KMS-11 (cell line): Measurements from ENCODE around the gene SLC12A8.

Experiments
- H2AFZ ChIP-seq: fragments of 200-600 bp; sonication (generic); 2 replicates; pipeline ENCODE4 v1.6.1; 2016; ENCODE audit warnings: antibody characterized with exemption, mixed run types, low read depth
- H3K27ac ChIP-seq: fragments of 200-600 bp; sonication (generic); 2 replicates; pipeline ENCODE4 v1.6.1; 2016; ENCODE audit warnings: mild to moderate bottlenecking, mixed run types
- H3K27me3 ChIP-seq: fragments of 200-600 bp; sonication (generic); 2 replicates; pipeline ENCODE4 v1.6.1; 2017; ENCODE audit warnings: mild to moderate bottlenecking, low read depth, mixed run types, moderate library complexity; ENCODE audit not compliant: insufficient read depth
- H3K36me3 ChIP-seq: fragments of 200-600 bp; sonication (generic); 2 replicates; pipeline ENCODE4 v1.6.1; 2017; ENCODE audit warnings: mild to moderate bottlenecking, mixed run types; ENCODE audit not compliant: insufficient read depth
- H3K4me1 ChIP-seq: fragments of 200-600 bp; sonication (generic); 2 replicates; pipeline ENCODE4 v1.6.1; 2016; ENCODE audit warnings: mild to moderate bottlenecking, low read depth, mixed run types; ENCODE audit not compliant: poor library complexity, severe bottlenecking
- H3K4me2 ChIP-seq: fragments of 200-600 bp; sonication (generic); 2 replicates; pipeline ENCODE4 v1.7.0; 2016; ENCODE audit warnings: mild to moderate bottlenecking, mixed run types
- H3K4me3 ChIP-seq: fragments of 200-600 bp; sonication (generic); IDR thresholded peaks from 2 replicates; pipeline ENCODE4 v1.6.1; 2017; ENCODE audit warnings: low read depth, low read length, mixed read lengths; ENCODE audit not compliant: insufficient read depth
- H3K79me2 ChIP-seq: fragments of 200-600 bp; sonication (generic); 2 replicates; pipeline ENCODE4 v1.6.1; 2016; ENCODE audit warnings: low read depth, mixed run types; ENCODE audit not compliant: insufficient read depth
- H3K9ac ChIP-seq: fragments of 200-600 bp; sonication (generic); 2 replicates; pipeline ENCODE4 v1.6.1; 2016; ENCODE audit warnings: mild to moderate bottlenecking, mixed run types
- H4K20me1 ChIP-seq: fragments of 200-600 bp; sonication (generic); 2 replicates; pipeline ENCODE4 v1.6.1; 2016; ENCODE audit warnings: mild to moderate bottlenecking, mixed run types; ENCODE audit not compliant: insufficient read depth
- CTCF ChIP-seq: fragments of 200-600 bp; sonication (generic); conservative IDR thresholded peaks from 2 replicates; pipeline ENCODE4 v1.6.1; 2017; ENCODE audit warnings: low read depth, mild to moderate bottlenecking, antibody characterized with exemption, low read length, moderate library complexity, mixed read lengths

Gene SLC12A8

GRCh38 chr3:125203731-125204130 lies 8.8 kb downstream of the SLC12A8 start:
- Histone ChIP-seq H3K27me3 (no peaks in the 10 kb centered on the region), H3K79me2 (no peaks in the 10 kb centered on the region), H3K27ac (no peak overlapping the region), H3K9ac (no peak overlapping the region), H4K20me1 (no peaks in the 10 kb centered on the region), H3K4me3 (no peak overlapping the region), H2AFZ (no peak overlapping the region), H3K4me1 (no peaks in the 10 kb centered on the region), H3K36me3 (no peaks in the 10 kb centered on the region), H3K4me2 (no peak overlapping the region)
- no peak for TF ChIP-seq CTCF

- Histone ChIP-seq H3K36me3 (no peaks in the 10 kb centered on the region), H4K20me1 (no peaks in the 10 kb centered on the region), H3K27ac (no peak overlapping the region), H3K9ac (no peak overlapping the region), H3K4me3 (no peak overlapping the region), H2AFZ (no peak overlapping the region), H3K27me3 (no peaks in the 10 kb centered on the region), H3K79me2 (no peaks in the 10 kb centered on the region), H3K4me2 (no peak overlapping the region), H3K4me1 (no peaks in the 10 kb centered on the region)
- 0 out of 2 replicates have a peak, but pooled peaks have one; percentile 15 for TF ChIP-seq CTCF
Measured at GRCh38 chr3:125202197-125202596, 10.4 kb downstream of the SLC12A8 start.

GRCh38 chr3:125200731-125201139 lies 11.8 kb downstream of the SLC12A8 start:
- Histone ChIP-seq H2AFZ (no peak overlapping the region), H3K4me2 (no peak overlapping the region), H3K27ac (no peak overlapping the region), H3K4me3 (no peak overlapping the region), H4K20me1 (no peaks in the 10 kb centered on the region), H3K79me2 (no peaks in the 10 kb centered on the region), H3K9ac (no peak overlapping the region), H3K36me3 (no peaks in the 10 kb centered on the region), H3K27me3 (no peaks in the 10 kb centered on the region), H3K4me1 (no peaks in the 10 kb centered on the region)
- TF ChIP-seq CTCF = no peak

GRCh38 chr3:125194849-125195601 lies 17.5 kb downstream of the SLC12A8 start:
- no peak for TF ChIP-seq CTCF
- H3K79me2 ChIP-seq = no peaks in the 10 kb centered on the region
- no peak overlapping the region for H3K4me2 ChIP-seq
- no peaks in the 10 kb centered on the region for H3K36me3 ChIP-seq
- no peaks in the 10 kb centered on the region for H3K27me3 ChIP-seq
- H3K4me1 ChIP-seq = no peaks in the 10 kb centered on the region
- H3K4me3 ChIP-seq = no peak overlapping the region
- no peaks in the 10 kb centered on the region for H4K20me1 ChIP-seq
- H2AFZ ChIP-seq = no peak overlapping the region
- no peak overlapping the region for H3K9ac ChIP-seq
- H3K27ac ChIP-seq = no peak overlapping the region
